Lower leg skin (tissue), 4 donors: Measurements from ENCODE around the gene RASA4B. TPM values are rescaled to one million over a fixed set of nuclear protein-coding genes. Genes with fewer than 3 reads are reported as not detected.
"Not testable (repeated sequence)": the region's sequence is repeated elsewhere in the genome, so short reads cannot be mapped to it uniquely, and the experiment has no call there.

ENCODE experiments used
- DNase-seq, 2 donors: peaks; one replicate each; pipeline ENCODE4 v3.0.0-alpha.2; 2019; ENCODE audit warnings: low spot score in 2 of 2
- H3K4me3 ChIP-seq: fragments of 200-600 bp; sonication (generic); 2 replicates; pipeline ENCODE4 v1.5.1; 2017; ENCODE audit warnings: mild to moderate bottlenecking, low read depth; ENCODE audit not compliant: poor library complexity, severe bottlenecking
- WGBS, 2 donors: methylation state at CpG; one replicate each; pipeline ENCODE4 v1.1.5; 2018; 5-methylcytosine and 5-hydroxymethylcytosine counted together
- intact Hi-C: fragments of 100-400 bp; cut with DNase I; formaldehyde crosslinking; loops from one replicate; pipeline ENCODE4 v1.15.0; 2023; ENCODE audit warnings: low total_unique reads
- total RNA-seq, 4 donors: library from RNA; depleted of rRNA; stranded (reverse); fragments of >200 nt; gene quantifications; one replicate each; pipeline ENCODE4 v1.1.0, GENCODE V29; 2016

RASA4B gene
- total RNA-seq, 4 donors from 2014 or later = 21.6 to 28.3 (median 25.3) TPM

GRCh38 chr7:102494473-102495149 is 23.0 kb downstream of the RASA4B start:
- DNase-seq, intact Hi-C loops, H3K4me3 ChIP-seq: not testable (repeated sequence)
- no CpG with 5 or more reads among the region's 67 CpGs for WGBS, 2 donors

DNA sequence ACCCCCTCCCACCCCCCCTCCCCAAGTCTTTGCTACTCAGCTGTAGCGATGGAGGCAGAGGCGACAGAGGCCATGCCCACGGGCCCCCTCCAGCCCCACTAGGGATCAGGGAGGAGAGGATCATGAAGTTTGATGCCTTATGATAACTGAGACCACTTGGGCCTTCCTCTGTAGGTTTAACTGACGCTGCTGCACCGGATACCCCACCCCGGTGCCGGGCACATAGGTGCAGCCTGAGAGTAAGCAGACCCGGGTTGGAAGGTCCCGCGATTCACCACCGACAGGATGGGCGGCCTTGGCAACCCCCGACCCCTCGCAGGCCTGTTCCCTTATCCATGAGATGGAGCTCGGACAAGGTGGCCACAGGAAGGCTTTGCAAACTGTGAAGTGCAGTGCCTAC is 23.6 kb downstream of the RASA4B start:
- 54% methylated on average over 9 of the region's 15 CpGs; no CpG with 5 or more reads in 1 of the 2 donors for WGBS, 2 donors
- peak in 1 of 2 donors; percentile 13 for DNase-seq
- intact Hi-C loops, H3K4me3 ChIP-seq: not testable (repeated sequence)

DNA sequence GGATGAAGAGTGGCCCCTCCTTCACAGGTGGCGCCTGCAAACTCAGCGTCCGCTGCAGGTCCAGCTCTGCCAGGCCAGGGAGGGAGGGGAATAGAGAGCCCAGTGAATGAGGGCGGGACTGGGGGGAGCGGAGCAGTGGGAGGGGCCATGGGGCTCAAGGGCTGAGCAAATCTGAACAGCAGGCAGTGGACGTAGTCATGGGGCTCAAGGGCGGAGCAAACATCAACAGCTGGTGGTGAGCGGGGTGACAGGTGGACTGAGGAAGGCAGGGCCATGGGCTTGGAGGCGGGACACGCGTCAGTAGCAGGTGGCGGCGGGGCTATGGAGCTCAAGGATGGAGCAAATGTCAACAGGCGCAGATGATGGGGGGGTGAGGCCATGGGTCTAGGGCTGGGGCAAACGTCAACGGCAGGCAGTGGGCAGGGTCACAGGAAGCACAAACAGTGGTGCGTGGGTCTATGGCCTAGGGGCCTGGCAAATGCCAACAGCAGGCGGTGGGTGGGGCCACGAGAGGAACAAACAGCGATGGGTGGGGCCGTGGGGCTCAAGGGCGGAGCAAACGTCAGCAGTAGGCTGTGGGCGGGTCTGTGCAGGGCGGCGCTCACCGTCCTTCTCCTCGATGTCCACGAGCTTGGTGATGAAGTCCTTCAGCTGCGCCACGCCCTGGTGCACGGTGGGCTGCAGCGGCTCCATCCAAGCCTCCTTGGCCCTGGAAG is 24.2 kb downstream of the RASA4B start:
- intact Hi-C loops, H3K4me3 ChIP-seq: not testable (repeated sequence)
- peak in 1 of 2 donors; percentile 43 for DNase-seq
- no CpG with 5 or more reads among the region's 33 CpGs for whole genome bisulfite sequencing, 2 donors

GRCh38 chr7:102490529-102491075 is 27.0 kb downstream of the RASA4B start:
- peak; percentile 4 to 88 for DNase-seq
- no CpG with 5 or more reads among the region's 12 CpGs for WGBS, 2 donors
- H3K4me3 ChIP-seq, intact Hi-C loops: not testable (repeated sequence)

GRCh38 chr7:102484317-102484716 is 33.3 kb downstream of the RASA4B start:
- DNase-seq, H3K4me3 ChIP-seq, intact Hi-C loops: not testable (repeated sequence)
- WGBS, 2 donors = no CpG with 5 or more reads among the region's 5 CpGs

DNA sequence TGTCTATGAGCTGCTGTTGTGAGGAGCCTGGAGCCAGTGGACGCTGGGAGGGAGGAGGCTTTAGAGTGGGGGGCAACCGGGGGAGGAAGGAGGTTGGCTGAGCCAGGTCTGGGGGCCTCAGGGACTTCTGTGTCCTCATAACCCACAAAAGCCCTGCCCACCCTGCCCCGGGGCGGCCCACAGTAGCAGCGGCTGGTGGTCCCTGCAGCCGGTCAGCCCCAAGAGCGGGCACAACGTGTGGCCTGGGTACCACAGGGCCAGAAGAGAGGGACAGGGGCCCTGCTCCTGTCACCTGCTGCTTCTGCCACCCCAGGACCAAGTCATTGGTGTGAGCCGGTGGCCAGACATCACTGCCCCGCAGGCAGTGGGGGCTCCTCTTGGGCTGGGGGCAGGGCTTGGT is 35.6 kb downstream of the RASA4B start:
- DNase-seq = peak in 1 of 2 donors; percentile 56
- H3K4me3 ChIP-seq, intact Hi-C loops: not testable (repeated sequence)
- WGBS, 2 donors = no CpG with 5 or more reads among the region's 10 CpGs

GRCh38 chr7:102479982-102480637 is 37.5 kb downstream of the RASA4B start:
- H3K4me3 ChIP-seq, intact Hi-C loops: not testable (repeated sequence)
- WGBS, 2 donors = 6 to 11% methylated on average over 8 to 9 of the region's 11 CpGs
- DNase-seq = peak; percentile 21 to 85

GRCh38 chr7:102479209-102479584 is 38.4 kb downstream of the RASA4B start:
- WGBS, 2 donors = no CpG with 5 or more reads among the region's 10 CpGs
- DNase-seq, H3K4me3 ChIP-seq, intact Hi-C loops: not testable (repeated sequence)

- 0% methylated on average over 7 to 26 of the region's 72 CpGs for WGBS, 2 donors
- intact Hi-C loops = not testable (repeated sequence)
- peak within 1 kb of the TSS; percentile 36 for H3K4me3 ChIP-seq
- peak; percentile 88 to 98 for DNase-seq
Observed at GRCh38 chr7:102478314-102479208, 39.0 kb downstream of the RASA4B start, which contains the start of gene POLR2J. Gene POLR2J (minus strand): TSS chr7:102478922. CDS start chr7:102478860, 62 bp downstream.

- WGBS, 2 donors = 81% methylated on average over 8 to 10 of the region's 19 CpGs
- H3K4me3 ChIP-seq, intact Hi-C loops: not testable (repeated sequence)
- peak in 1 of 2 donors; percentile 66 for DNase-seq
Observed at GRCh38 chr7:102474736-102475435, 42.7 kb downstream of the RASA4B start.

DNA sequence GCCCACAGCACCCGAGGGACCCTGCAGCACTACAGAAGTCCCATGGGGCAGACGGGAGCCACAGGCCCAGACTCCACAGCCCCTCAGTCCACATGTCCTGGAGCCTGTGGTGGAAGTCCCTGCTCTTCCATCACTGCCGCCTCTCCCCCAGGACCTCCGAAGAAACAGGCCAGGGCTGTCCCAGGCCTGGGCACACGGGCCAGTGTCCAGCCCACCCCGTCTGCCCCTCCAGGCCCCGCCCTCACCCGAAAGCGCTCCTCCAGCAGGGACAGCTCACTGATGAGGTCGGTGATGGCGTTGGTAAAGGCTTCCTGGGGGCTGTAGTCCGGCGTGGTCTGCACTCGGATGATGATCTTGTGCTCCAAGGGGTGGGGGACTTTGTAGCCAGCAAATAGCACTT is 43.5 kb downstream of the RASA4B start:
- H3K4me3 ChIP-seq, intact Hi-C loops: not testable (repeated sequence)
- DNase-seq = peak in 1 of 2 donors; percentile 74
- WGBS, 2 donors = no CpG with 5 or more reads among the region's 14 CpGs
